ENCODE measurements around the gene LRFN5.
"Not testable (repeated sequence)": the region's sequence is repeated elsewhere in the genome, so short reads cannot be mapped to it uniquely, and the experiment has no call there.

The LRFN5 gene

DNA sequence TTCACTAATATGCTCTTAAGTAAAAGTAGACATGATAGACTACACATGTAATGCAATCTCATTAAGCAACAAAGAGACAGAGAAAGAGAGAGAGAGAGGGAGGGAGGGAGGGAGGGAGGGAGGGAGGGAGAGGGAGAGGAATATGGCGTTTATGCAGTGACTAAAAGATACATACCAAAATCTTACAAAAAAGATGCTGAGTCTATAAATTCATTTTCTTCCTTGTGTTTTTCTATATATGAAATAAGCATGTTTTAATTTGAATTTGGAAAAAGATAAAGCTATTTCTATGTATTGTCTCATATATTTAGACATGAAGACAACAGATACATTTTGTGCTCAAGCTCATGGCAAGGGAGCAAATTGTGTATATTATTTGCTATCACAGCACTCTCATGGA is 44.1 kb downstream of the LRFN5 start:
- DNase-seq (ENCODE audit: low spot score in 2 of 2) (no peak), ATAC-seq (replicated peaks; ENCODE audit: extremely low read depth, poor library complexity, severe bottlenecking) (no peak)
- Mint-ChIP-seq H3K27me3 (no peaks in the 10 kb centered on the region), H3K36me3 (ENCODE audit: insufficient read depth) (no peaks in the 10 kb centered on the region), H3K9me3 (peaks cover 13% of the 10 kb centered on the region), H3K4me1 (no peaks in the 10 kb centered on the region), H3K4me3 (no peak overlapping the region), H3K27ac (ENCODE audit: low read depth) (no peak overlapping the region)

DNA sequence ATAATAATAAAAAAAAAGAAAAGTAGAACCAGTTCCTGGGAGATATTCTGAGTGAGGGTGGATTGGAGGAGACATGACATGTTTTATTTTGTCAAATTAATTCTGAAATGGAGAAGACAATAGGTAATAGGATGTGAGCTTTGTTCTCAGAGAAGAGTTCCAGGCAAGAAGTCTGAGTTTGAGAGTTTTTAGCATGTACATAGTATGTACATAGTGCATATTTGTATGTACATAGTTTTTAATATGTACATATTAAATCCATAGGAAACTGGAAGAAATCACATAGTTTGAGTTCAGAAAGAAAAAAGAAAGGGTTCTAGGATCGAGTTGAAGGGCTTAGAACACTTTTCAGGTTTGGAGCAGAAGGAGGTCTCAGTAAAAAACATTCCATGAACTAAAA is 47.5 kb downstream of the LRFN5 start:
- Mint-ChIP-seq H3K9me3 (peaks cover 10% of the 10 kb centered on the region), H3K36me3 (ENCODE audit: insufficient read depth) (no peaks in the 10 kb centered on the region), H3K27me3 (no peaks in the 10 kb centered on the region), H3K27ac (ENCODE audit: low read depth) (no peak overlapping the region), H3K4me3 (no peak overlapping the region), H3K4me1 (no peaks in the 10 kb centered on the region)
- ATAC-seq (replicated peaks; ENCODE audit: extremely low read depth, poor library complexity, severe bottlenecking) (no peak), DNase-seq (ENCODE audit: low spot score in 2 of 2) (no peak)

DNA sequence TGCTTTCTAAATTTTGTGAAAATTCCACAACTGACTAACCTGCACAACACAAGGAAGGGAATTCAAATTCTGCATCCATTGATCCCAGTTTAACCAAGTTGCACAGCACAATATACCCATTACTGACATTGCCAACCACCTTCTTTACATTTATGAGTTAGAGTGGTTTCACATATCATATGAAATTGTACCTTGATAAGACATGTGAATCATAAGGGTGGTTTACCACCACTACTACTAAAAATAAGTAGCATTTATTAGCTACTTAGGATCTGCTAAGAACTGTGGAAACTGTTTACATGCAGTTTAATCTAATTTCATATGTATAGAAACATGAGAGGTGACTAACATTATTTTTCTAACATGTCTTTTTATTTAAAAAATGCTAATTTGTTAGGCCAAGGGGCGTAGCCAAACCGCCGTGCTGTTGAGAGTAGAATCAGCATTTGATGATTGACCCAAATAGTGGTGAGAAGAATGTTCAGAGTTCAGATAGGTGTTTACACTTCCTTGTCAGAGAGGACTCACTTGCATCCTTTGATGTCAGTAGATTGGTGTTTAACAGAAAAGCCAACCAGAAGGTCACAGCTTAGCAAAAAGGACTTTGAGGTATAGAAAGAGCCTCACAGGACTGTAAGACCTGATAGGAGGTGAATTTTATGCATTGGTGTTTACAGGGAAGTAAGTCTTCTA is 56.2 kb downstream of the LRFN5 start:
- Mint-ChIP-seq H3K9me3 (no peaks in the 10 kb centered on the region), H3K27ac (ENCODE audit: low read depth) (no peak overlapping the region), H3K4me3 (no peak overlapping the region), H3K4me1 (no peaks in the 10 kb centered on the region), H3K27me3 (no peaks in the 10 kb centered on the region), H3K36me3 (ENCODE audit: insufficient read depth) (no peaks in the 10 kb centered on the region)
- DNase-seq (ENCODE audit: low spot score in 2 of 2) (no peak), ATAC-seq (replicated peaks; ENCODE audit: extremely low read depth, poor library complexity, severe bottlenecking) (no peak)

DNA sequence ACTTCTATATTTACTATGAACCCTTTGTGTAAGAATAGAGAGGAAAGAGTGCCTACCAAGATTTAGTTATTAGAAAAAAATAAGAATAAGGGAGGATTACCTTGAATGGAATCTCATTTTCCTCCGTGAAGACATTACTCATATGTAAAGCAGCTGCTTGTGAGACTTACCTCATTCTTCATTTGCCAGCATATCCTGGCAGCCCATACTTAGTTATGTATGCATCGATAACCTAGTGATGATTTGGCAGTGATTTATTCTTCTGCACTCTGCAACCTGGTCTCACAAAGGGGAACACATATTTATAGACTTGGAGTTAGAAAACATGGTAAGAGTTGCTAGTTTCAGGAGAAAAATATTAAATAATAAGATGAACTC is 56.8 kb downstream of the LRFN5 start:
- Mint-ChIP-seq H3K27ac (ENCODE audit: low read depth) (no peak overlapping the region), H3K4me3 (no peak overlapping the region), H3K36me3 (ENCODE audit: insufficient read depth) (no peaks in the 10 kb centered on the region), H3K4me1 (no peaks in the 10 kb centered on the region), H3K9me3 (no peaks in the 10 kb centered on the region), H3K27me3 (no peaks in the 10 kb centered on the region)
- ATAC-seq (replicated peaks; ENCODE audit: extremely low read depth, poor library complexity, severe bottlenecking) = no peak
- DNase-seq (ENCODE audit: low spot score in 2 of 2) = no peak

DNA sequence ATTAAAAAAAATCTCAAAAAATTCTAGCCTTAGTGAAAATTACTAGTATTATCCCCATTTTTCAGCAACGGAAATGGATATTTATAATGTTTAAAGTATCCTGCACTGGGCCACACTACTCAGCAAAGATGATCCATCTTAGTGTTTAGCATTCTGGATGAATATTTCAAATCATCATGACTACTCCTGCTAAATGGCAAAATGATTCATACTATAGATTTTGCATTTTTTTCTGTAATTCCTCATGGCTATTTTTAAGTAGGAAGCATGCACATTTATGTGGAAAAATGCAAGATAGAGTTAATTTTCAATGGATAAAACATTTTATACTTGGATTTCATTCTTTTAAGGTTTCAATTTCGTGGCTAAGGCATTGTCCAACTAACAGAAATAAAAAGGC is 59.6 kb downstream of the LRFN5 start:
- H3K4me3 Mint-ChIP-seq = no peak overlapping the region
- no peaks in the 10 kb centered on the region for H3K9me3 Mint-ChIP-seq
- H3K4me1 Mint-ChIP-seq = no peaks in the 10 kb centered on the region
- H3K27me3 Mint-ChIP-seq = no peaks in the 10 kb centered on the region
- ATAC-seq (replicated peaks; ENCODE audit: extremely low read depth, poor library complexity, severe bottlenecking) (no peak), DNase-seq (ENCODE audit: low spot score in 2 of 2) (no peak)
- no peak overlapping the region for H3K27ac Mint-ChIP-seq (ENCODE audit: low read depth)
- no peaks in the 10 kb centered on the region for H3K36me3 Mint-ChIP-seq (ENCODE audit: insufficient read depth)

DNA sequence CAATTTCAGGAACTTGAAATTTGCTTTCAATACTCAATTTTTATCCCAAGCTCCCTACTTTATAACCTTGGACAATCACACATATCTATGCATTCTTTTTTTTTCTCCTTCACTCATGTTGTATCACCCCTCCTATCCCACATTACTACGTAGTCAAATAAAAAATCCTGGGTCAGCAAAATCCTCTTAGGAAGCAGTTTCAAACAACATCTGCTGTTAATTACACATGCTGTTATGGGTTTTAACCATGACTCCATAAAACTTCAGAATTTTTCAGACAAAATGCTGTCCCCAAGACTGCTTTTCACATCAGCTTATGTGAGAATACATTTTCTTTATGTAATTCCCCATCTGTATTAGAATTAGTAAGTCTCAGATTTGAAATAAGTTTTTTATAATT is 61.7 kb downstream of the LRFN5 start:
- H3K27ac Mint-ChIP-seq (ENCODE audit: low read depth) = no peak overlapping the region
- no peak for ATAC-seq (replicated peaks; ENCODE audit: extremely low read depth, poor library complexity, severe bottlenecking)
- H3K27me3 Mint-ChIP-seq = no peaks in the 10 kb centered on the region
- no peaks in the 10 kb centered on the region for H3K36me3 Mint-ChIP-seq (ENCODE audit: insufficient read depth)
- DNase-seq (ENCODE audit: low spot score in 2 of 2) = no peak
- H3K4me1 Mint-ChIP-seq = no peaks in the 10 kb centered on the region
- H3K9me3 Mint-ChIP-seq = no peaks in the 10 kb centered on the region
- no peak overlapping the region for H3K4me3 Mint-ChIP-seq

DNA sequence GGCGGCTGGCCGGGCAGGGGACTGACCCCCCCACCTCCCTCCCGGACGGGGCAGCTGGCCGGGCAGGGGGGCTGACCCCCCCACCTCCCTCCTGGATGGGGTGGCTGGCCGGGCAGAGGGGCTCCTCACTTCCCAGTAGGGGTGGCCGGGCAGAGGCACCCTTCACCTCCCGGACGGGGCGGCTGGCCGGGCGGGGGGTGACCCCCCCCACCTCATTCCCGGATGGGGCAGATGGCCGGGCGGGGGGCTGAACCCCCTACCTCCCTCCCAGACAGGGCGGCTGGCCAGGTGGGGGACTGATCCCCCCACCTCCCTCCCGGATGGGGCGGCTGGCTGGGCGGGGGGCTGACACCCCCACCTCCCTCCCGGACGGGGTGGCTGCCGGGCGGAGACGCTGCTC is 66.9 kb downstream of the LRFN5 start:
- not testable (repeated sequence) for H3K4me3 Mint-ChIP-seq; H3K9me3 Mint-ChIP-seq; H3K27ac Mint-ChIP-seq (ENCODE audit: low read depth)

DNA sequence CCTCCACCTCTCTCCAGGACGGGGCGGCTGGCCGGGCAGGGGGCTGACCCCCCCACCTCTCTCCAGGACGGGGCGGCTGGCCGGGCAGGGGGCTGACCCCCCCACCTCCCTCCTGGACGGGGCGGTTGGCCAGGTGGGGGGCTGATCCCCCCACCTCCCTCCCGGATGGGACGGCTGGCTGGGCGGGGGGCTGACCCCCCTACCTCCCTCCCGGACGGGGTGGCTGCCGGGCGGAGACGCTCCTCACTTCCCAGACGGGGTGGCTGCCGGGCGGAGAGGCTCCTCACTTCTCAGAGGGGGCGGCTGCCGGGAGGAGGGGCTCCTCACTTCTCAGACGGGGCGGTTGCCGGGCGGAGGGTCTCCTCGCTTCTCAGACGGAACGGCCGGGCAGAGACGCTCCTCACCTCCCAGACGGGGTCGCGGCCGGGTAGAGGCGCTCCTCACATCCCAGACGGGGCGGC is 67.9 kb downstream of the LRFN5 start:
- not testable (repeated sequence) for H3K9me3 Mint-ChIP-seq; H3K36me3 Mint-ChIP-seq (ENCODE audit: insufficient read depth); DNase-seq (ENCODE audit: low spot score in 2 of 2); H3K4me3 Mint-ChIP-seq; H3K27ac Mint-ChIP-seq (ENCODE audit: low read depth); ATAC-seq (replicated peaks; ENCODE audit: extremely low read depth, poor library complexity, severe bottlenecking); H3K27me3 Mint-ChIP-seq; H3K4me1 Mint-ChIP-seq

More for the DNA sequence above, 66.9 kb downstream of the LRFN5 start:
- not testable (repeated sequence) for H3K27me3 Mint-ChIP-seq; ATAC-seq (replicated peaks; ENCODE audit: extremely low read depth, poor library complexity, severe bottlenecking); H3K4me1 Mint-ChIP-seq; H3K36me3 Mint-ChIP-seq (ENCODE audit: insufficient read depth); DNase-seq (ENCODE audit: low spot score in 2 of 2)

DNA sequence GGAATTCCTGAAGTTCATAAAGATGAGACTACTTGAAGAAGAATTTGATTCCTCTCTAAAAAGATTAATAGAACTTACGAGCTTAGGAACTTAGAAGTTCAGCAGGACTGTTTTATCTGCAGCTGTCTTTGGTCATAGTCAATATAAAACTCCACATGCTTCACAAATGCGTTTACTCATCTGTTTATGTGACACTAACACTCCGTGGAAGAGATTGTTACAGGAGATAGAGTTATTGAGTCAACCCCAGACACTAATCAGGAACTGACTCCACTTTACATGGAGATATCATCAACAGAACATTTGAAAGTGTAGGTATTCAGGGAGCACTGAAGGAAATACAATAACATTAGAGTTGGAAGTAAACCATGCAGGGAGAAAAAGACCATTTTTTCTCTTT is 92.8 kb downstream of the LRFN5 start:
- DNase-seq (ENCODE audit: low spot score in 2 of 2) (no peak), ATAC-seq (replicated peaks; ENCODE audit: extremely low read depth, poor library complexity, severe bottlenecking) (no peak)
- Mint-ChIP-seq H3K4me3 (no peak overlapping the region), H3K36me3 (ENCODE audit: insufficient read depth) (no peaks in the 10 kb centered on the region), H3K27me3 (no peaks in the 10 kb centered on the region), H3K27ac (ENCODE audit: low read depth) (no peak overlapping the region), H3K4me1 (no peaks in the 10 kb centered on the region), H3K9me3 (no peaks in the 10 kb centered on the region)

DNA sequence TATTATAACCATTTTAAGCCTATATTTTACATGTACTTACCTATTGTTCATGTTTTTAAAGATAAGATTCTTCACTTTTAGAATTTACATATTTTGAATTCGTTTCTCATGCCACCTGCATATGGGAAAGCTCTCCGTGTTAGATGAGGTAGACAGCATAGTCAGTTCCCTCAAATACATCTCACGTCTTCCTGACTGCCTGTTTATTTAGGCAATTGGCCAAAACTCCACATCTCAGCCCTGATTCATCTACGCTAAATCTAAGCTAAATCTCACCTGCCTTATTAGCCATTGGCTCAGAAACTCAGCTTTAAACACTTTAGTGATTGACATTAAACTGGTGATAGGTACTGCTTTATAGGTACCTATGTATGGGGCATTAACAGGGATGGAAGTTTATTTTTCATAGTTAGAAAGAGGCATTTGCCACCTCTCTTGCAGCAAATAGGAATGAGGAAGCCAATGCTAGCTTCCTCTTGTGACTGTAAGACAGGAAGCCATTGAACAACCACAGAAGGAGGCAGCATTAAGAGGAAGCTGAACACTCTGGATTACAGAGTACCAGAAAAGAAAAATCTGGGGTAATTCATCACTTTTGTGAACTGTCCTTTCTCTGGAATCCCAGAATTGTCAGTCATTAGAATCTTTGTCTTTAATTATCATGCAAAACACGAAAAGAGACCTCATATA is 111.9 kb downstream of the LRFN5 start:
- DNase-seq (ENCODE audit: low spot score in 2 of 2) (no peak), ATAC-seq (replicated peaks; ENCODE audit: extremely low read depth, poor library complexity, severe bottlenecking) (peak; percentile 52)
- H3K9me3 Mint-ChIP-seq = peaks cover 7% of the 10 kb centered on the region
- no peak overlapping the region for H3K4me3 Mint-ChIP-seq
- no peaks in the 10 kb centered on the region for H3K36me3 Mint-ChIP-seq (ENCODE audit: insufficient read depth)
- H3K4me1 Mint-ChIP-seq = peaks cover 8% of the 10 kb centered on the region
- H3K27ac Mint-ChIP-seq (ENCODE audit: low read depth) = no peak overlapping the region
- no peaks in the 10 kb centered on the region for H3K27me3 Mint-ChIP-seq

DNA sequence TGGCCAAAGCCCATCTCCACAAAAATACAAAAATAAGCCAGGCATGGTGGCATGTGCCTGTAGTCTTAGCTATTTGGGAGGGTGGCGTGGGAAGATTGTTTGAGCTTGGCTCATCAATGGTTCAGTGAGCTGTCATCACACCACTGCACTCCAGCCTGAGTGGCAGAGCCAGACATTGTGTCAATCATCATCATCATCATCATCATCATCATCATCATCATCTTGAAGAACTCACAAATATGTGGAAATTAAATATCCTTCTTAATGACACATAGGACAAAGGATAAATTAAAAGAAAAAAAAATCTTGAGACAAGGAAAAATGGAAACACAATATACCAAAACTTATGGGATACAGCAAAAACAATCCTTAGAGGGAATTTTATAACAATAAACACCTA is 132.5 kb downstream of the LRFN5 start:
- peaks cover 11% of the 10 kb centered on the region for H3K9me3 Mint-ChIP-seq
- no peak overlapping the region for H3K27ac Mint-ChIP-seq (ENCODE audit: low read depth)
- DNase-seq (ENCODE audit: low spot score in 2 of 2) = no peak
- no peak overlapping the region for H3K4me3 Mint-ChIP-seq
- H3K27me3 Mint-ChIP-seq = peaks cover 41% of the 10 kb centered on the region
- H3K4me1 Mint-ChIP-seq = peaks cover 6% of the 10 kb centered on the region
- no peak for ATAC-seq (replicated peaks; ENCODE audit: extremely low read depth, poor library complexity, severe bottlenecking)
- H3K36me3 Mint-ChIP-seq (ENCODE audit: insufficient read depth) = no peaks in the 10 kb centered on the region

DNA sequence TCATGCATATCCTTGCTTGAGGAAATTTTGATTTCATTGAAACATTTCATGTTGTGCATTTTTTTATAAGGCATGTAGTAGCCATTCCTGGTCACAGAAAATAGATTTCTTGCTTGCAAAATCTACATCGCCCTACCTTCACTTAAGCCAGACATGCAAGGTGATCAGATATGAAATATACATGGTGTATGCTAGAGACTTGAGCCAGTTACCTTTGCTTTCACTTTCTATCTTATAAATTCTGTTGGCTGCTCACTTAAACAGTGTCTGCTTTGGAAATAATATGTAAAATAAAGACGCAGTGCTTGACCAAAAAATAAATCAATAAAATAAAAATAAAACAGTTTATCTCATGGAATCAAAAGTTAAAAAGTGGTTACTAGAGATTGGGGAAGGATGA is 136.5 kb downstream of the LRFN5 start:
- H3K4me1 Mint-ChIP-seq = peaks cover 12% of the 10 kb centered on the region
- ATAC-seq (replicated peaks; ENCODE audit: extremely low read depth, poor library complexity, severe bottlenecking) (no peak), DNase-seq (ENCODE audit: low spot score in 2 of 2) (no peak)
- peaks cover 5% of the 10 kb centered on the region for H3K9me3 Mint-ChIP-seq
- peaks cover 16% of the 10 kb centered on the region for H3K27me3 Mint-ChIP-seq
- H3K4me3 Mint-ChIP-seq = no peak overlapping the region
- H3K27ac Mint-ChIP-seq (ENCODE audit: low read depth) = no peak overlapping the region
- no peaks in the 10 kb centered on the region for H3K36me3 Mint-ChIP-seq (ENCODE audit: insufficient read depth)

DNA sequence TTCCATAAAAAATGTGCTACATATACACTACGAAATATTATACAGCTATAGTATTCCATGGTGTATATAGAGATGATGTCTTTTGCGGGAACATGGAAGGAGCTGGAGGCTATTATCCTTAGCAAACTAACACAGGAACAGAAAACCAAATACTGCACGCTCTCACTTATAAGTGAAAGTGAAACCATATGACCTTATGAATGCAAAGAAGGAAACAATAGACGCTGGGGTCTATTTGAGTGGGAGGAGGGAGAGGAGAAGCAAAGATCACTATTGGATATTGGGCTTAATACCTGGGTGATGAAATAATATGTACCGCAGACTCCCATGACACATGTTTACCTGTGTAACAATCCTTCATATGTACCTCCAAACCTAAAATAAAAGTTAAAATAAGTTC is 142.8 kb downstream of the LRFN5 start:
- Mint-ChIP-seq H3K9me3 (no peaks in the 10 kb centered on the region), H3K27ac (ENCODE audit: low read depth) (peak overlapping the region; percentile 88), H3K36me3 (ENCODE audit: insufficient read depth) (no peaks in the 10 kb centered on the region), H3K4me3 (peak overlapping the region; percentile 68), H3K4me1 (peaks cover 13% of the 10 kb centered on the region), H3K27me3 (no peaks in the 10 kb centered on the region)
- DNase-seq (ENCODE audit: low spot score in 2 of 2) (no peak), ATAC-seq (replicated peaks; ENCODE audit: extremely low read depth, poor library complexity, severe bottlenecking) (peak; percentile 80)

All from central memory CD8-positive, alpha-beta T cell (primary cell).